GM19397 (cell line): ENCODE results near the gene PRR23E.

Experiments used
- ATAC-seq: cut with Tn5 transposase; IDR thresholded peaks from one replicate; pipeline ENCODE4 v1.9.1; 2021; ENCODE audit warnings: mild to moderate bottlenecking, moderate library complexity; ENCODE audit not compliant: unreplicated experiment

The PRR23E gene

GRCh38 chr3:127183931-127184869 is 8.7 kb upstream of the PRR23E start:
- no peak for ATAC-seq

DNA sequence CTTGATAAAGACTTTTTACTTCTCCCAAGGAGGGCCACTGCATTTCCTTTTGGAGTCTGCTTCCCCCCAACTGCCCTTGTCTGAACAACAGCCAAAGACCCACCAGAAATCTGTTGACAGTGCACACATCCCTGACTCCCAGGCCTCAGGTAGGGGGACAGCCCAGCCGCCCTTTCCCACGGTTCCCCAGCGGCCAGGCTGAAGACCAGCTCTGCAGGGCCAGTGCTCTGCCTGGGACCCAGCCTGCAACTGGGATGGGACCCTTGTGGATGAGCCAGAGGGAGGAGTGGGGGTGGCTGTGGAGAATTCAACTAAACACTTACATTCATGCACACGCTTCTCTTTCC is 8.1 kb upstream of the PRR23E start:
- ATAC-seq: no peak

DNA sequence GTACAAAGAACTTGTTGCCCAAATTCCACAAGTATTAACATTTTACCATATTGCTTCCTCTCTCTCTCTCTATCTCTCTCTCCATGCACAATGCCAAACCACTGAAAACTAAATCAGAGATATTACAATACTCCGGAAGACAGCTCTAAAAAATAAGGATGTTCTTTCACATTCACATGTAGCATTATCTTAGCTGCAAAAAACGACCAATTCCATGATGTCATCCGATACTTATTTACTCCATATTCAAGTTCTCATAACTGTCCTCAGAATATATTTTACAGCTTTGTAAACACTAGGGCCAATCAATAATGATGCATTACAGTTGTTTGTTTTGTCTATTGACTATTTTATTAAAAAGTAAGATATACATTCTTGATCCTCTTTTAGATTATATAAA is 7.7 kb upstream of the PRR23E start:
- ATAC-seq: no peak

GRCh38 chr3:127185962-127186674 is 6.8 kb upstream of the PRR23E start:
- ATAC-seq: no peak

DNA sequence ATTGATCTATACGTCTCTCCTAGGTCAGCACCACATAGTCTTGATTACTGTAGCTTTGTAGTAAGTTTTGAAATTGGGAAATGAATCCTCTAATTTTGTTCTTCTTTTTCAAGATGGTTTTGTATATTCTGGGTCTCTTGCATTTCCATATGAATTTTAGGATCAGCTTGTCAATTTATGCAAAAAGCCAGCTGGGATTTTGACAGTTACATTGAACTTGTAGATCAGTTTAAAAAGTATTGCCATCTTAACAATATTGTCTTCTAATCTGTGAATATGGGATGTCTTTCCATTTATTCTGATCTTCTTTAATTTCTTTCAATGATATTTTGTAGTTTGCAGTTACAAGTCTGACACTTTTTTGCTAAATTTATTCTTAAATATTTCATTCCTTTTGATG is 5.6 kb upstream of the PRR23E start:
- no peak for ATAC-seq

DNA sequence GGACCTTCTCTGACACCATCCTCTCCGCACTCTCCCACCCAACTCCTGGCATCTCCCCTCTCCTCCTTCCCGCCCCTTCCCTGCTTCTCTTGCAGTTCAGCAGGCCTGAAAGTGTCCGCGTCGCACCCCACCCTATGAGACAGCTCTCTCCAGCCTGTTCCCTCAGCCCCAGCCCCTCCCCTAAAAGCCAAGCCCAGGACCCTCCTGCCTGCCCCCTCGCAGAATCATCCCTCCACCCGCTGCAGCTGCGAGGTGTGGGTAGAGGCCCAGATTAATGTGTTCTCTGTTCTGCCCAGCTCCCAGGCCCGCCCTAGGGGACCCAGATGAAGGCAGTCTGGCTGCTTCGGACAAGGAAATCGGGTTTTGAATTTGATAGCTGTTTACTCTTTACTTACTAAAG is 410 bp downstream of the PRR23E start:
- ATAC-seq: no peak

- no peak for ATAC-seq
Observed at GRCh38 chr3:127193775-127194174, 844 bp downstream of the PRR23E start.

- ATAC-seq: no peak
Observed at GRCh38 chr3:127194601-127195187, 1.8 kb downstream of the PRR23E start.

DNA sequence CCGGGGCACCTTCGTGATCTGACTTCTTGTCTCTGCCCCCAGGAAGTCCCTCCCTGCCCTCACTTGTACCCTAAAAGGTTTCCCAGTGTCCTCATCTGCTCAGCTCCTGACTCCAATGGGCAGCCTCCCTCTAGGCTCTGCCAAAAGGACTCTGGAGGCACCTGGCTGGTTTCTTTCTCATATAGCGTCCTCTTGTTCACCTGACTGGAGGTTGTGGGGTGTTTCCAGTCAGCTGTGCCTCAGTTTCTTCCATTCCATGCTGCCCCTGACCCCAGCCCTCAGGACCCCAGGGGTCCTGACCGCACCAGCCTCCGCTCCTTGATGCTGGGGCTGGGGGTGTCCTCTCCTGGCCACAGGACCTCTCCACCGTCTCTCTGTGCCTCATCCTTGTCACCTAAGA is 2.5 kb downstream of the PRR23E start:
- ATAC-seq: no peak

GRCh38 chr3:127196002-127196401 is 3.1 kb downstream of the PRR23E start:
- ATAC-seq: no peak

- no peak for ATAC-seq
Observed at GRCh38 chr3:127196466-127197299, 3.8 kb downstream of the PRR23E start.

- no peak for ATAC-seq
Observed at GRCh38 chr3:127197300-127198189, 4.6 kb downstream of the PRR23E start.

DNA sequence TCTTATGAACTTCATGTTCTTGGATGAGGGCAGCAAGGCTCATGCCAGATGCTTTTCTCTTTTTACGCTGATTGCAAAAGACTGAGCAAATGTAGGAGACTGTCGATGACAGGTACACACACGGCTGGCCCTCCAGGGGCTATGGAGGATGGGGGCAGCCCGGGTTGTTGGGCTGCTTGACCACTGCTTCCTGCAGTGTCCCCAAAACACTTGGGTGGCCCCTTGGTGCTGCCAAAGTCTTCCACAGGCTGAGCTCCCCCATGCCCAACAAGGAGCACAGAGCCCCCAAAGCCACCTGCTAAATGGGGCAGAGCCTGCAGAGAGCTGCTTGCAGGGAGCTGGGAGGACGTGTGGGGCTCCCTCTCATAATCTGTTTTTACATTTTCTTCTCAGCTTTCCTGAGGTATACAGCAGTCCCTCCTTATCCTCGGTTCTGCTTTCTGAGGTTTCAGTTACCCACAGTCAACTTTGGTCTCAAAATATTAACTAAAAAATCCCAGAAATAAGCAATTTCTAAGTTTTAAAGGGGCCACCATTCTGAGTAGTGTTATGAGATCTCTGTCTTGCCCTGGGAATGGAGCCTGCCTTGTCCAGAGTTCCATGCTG is 7.3 kb downstream of the PRR23E start:
- no peak for ATAC-seq

- no peak for ATAC-seq
Observed at GRCh38 chr3:127203024-127203423, 10.1 kb downstream of the PRR23E start.

DNA sequence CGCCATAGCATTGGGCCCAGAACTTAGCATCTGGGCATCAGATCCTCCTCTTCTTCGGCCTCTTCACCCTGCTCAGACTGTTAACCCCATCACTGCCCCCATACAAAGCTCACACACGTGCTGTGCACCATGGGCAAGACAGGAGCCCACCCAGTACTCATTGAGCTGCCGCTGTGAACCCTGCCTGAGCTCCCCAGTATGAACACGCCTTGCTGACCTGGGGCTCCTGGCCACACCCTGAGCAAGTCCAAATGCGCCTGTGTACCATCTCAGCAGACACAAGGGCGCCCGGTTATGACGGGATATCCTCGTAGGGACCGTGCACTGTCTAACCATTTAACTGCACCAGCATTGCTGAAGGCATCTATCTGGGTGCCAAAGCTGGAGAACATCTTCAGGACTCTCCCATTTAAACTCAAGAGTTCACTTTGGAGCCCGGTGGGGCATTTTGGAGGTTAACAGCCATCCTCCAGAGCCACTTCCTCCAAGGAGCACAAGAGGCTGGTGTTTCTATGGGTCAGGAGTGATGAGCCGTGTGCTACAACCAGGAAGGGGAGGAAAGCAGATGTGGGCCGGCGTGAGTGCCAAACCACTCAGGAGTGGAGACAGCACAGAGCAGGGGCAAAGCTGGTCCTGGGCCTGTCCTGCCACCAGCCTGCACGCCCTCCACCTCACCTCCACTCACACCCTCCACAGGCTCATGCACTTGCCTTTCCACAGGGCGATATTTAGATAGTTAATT is 12.1 kb downstream of the PRR23E start:
- no peak for ATAC-seq

DNA sequence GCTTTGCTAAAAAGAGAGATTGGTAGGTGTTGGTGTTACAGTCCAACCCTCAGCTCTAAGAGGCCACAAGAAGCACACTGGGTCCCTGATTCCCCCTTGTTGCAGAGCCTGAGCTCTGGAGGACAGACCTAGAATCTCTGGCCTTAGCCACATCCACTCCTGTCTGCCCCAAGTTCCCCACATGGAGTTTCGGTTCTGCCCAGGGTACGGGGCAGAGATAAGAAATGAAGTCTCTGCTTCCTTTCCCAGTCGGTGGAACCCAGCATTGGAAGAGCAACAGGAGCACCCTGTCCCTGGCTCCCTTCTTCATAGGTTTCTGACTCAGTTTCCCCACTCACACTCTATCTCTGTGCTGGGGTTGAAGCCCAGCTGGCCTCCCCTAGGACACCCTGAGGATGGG is 13.2 kb downstream of the PRR23E start:
- ATAC-seq: no peak

- ATAC-seq: no peak
Observed at GRCh38 chr3:127206611-127207516, 13.9 kb downstream of the PRR23E start.
